Hypothalamus (tissue), 51 donors: ENCODE measurements around the gene STRA8.

ENCODE experiments used
- DNase-seq, 51 donors: peaks; one replicate each; lab custom pipeline; 2025; lab: John Stamatoyannopoulos, UW

The STRA8 gene, protein sequence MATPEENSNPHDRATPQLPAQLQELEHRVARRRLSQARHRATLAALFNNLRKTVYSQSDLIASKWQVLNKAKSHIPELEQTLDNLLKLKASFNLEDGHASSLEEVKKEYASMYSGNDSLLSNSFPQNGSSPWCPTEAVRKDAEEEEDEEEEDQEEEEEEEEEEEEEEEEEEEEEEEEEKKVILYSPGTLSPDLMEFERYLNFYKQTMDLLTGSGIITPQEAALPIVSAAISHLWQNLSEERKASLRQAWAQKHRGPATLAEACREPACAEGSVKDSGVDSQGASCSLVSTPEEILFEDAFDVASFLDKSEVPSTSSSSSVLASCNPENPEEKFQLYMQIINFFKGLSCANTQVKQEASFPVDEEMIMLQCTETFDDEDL

DNA sequence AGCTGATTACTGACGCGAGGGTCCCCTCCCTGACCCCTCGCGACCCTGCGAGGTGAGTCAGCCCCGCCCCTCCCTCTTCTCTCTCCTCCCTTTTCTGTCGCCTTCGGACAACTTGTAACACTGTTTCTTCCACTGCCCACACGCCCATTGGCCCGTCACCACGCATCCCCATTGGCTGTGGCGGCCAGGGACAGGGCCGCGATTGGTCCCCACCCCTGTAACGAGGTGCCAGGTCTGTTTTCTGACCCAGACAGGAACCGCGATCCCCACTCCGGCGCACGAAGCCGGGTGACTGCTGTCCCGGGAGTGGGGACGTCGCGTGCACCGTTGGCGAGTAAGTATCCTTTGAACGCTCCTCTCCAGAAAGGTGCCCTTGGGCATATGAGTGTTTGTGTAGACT lies at the start of gene STRA8:
STRA8 (plus strand) TSS at position 269 of the 400 bp plus-strand sequence. CDS start 6,687 bp downstream, outside the sequence.
- DNase-seq: no peak

DNA sequence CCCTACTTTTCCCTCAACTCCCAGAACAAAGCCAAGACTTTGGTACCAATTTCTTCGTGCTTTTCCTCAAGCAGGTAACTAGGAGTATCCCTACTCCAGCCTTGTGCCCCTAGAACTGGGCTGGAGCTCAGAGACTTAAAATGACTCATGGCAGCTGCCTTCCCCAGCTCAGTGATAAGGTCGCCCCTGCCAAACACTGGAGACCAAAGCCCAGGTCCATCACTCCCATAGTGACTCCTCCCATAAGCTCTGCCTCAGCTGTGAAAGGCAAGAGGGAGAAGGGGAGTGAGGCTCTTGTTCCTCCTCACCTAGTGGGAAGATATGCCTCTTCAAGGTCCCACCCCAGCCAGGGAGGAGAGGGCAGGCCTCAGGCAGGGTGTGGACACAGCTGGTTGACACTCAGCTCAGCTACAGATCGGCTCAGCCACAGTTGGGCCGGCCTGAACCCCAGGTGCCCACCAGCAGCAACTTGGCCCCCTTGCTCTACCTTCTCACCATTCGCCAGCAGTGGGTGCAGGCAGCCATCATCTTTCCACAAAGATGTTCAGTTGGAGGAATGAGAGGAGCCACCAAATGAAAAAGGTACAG lies 49.3 kb upstream of the STRA8 start:
- no peak for DNase-seq

DNA sequence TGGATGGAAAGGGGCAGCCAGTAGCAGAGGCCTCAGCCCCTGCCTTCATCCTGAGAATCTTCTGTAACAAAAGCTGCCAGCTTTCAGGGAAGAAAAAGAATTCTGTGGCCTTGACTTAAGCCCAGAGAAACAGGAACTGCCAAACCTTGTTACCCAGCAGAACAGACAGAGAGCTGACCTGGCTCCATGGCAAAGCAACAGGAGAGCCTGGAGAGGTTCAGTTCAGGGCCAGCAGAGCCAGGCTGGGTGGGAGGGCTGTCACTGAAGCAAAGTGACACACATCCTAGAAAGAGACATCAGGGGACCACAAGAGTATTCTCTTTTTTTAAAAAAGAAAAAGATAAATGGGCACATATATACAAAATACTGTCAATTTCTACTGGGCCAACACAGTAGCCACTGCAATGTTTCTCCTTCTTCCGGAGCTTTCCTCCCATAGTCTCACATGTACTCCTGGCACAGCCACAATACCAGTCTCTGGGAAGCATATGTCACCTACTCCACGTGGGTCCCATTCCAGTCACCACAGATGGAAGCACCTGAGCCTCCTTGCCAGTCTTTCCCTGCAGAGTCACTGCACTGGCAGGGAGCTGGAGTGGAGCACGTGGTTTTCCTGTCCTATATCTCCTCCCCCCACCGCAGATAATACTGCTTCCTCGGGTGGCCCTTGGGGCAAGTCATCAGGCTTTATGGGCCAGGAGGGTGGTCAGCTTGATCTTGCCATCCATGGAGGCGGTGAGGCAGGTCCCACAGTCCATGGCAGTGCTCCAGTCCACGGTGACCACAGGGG lies 48.0 kb upstream of the STRA8 start:
- no peak for DNase-seq

DNA sequence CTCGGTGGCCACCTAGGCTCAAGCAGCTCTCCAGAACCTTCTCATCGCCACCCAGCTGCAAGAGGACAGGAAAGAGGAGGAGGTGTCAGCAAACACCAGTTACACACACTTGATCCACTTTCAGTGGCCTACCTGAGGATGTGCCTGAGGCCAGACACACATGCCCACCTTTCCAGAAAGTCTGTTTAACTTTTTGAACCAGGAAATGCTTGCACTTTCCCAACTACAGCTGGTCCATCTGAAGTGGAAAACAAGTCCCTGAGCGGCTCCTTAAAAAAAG lies 47.4 kb upstream of the STRA8 start:
- no peak for DNase-seq

DNA sequence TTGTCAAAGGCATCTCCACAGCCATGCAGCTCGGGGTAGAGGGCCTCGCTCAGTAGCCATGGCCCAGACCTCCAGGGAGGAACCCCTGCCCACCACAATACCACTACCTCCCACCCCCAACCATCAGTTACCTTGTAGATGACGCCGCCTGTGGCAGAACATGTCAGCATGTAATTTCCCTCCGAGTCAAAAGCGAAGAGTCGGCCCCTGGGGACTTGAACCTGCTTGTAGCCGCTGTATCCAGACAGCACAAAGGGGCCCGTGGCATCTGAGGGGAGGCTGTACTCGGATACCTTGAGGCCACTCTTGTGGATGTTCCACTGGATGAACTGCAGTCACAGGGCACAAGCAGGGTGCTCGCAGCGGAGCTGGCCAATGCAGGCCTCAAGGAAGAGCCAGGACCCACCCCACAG lies 46.8 kb upstream of the STRA8 start:
- no peak for DNase-seq

DNA sequence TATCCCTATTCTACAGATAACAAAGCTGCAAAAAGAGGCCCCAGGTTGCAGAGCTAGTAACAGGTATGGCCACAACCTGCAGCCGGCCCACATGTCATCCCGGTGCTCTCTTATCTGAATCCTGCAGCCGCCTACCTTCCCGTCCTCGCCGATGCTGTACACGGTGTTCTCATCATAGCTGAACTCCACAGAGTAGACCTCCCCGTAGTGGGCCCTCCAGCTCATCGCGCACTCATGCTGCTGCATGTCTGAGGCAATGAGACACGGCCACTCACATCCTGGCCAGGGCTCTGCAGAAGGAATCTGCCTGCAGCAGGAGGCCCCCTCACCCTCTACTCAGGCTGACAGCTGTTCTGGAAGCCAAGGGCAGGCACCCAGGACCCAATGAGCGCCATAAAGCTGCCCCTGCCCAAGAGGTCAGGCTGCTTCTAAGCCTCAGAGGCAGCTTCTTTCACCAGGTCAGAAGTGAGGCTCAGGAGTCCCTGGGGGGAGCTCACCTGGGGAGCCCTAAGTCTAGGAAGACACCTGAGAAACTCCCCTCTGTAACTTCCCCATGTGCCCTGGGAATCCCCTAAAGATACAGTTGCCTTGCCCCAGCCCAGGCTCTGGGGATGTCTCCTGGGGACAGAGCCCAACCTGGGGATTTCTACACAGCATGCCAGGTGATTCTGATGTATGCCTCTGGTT lies 45.2 kb upstream of the STRA8 start:
- DNase-seq: no peak

DNA sequence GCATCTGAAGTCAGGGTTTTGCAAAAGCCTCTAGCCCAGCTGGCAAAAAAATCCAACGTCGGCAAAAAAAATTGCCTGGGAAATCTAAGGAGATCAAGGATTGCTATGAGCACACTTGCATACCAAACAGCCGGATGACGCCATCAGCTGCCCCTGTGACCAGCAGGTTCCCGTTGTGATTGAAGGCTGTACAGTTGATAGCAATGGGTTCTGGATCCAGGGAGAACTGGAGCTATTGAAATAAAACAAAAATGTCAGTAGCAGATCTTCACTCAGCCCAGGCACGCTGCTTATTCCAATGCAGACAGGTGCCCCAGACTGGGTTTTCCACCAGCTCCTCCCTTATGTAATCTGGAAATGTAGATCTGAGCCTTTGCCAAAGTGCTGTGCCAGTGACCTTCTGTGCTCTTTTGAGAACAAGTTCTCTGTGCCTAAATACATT lies 44.4 kb upstream of the STRA8 start:
- peak in 1 of 51 donors; percentile 56 for DNase-seq

DNA sequence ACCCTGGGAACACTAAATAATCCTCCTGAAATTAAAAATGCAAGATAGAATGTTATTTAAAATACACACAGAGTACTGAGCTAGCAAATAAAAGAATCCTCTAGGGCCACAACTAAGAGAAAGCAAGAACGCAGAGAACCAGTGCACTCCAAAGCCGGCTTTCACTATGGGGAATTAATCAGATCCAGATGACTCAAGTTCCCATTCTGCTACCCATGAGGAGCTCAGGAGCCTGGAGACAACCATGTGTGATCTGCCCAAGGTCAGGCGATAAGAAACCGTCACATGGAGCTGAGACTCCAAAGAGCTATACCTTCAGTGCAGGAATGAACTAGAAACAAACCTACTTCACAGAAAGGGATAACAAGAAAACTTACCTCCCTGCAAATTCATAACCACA lies 43.7 kb upstream of the STRA8 start:
- DNase-seq: peak in 1 of 51 donors; percentile 25

DNA sequence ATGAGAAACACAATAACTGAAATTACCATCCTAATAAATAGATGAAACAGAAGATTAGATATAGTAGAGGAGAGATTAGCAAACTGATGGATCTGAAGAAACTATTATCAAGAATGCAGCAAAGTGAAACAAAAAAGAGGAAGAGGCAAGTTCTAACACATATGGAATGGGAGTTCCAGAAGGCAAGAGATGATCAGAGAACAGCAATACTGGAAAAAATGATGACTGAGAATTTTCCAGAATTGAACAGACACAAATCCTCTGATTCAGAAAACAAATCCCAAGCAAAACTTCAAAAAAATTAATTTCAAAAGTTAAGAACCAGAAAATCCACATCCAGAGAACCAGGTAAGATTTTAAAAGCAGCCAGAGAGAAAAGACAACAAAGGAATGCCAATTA lies 42.9 kb upstream of the STRA8 start:
- DNase-seq: no peak

DNA sequence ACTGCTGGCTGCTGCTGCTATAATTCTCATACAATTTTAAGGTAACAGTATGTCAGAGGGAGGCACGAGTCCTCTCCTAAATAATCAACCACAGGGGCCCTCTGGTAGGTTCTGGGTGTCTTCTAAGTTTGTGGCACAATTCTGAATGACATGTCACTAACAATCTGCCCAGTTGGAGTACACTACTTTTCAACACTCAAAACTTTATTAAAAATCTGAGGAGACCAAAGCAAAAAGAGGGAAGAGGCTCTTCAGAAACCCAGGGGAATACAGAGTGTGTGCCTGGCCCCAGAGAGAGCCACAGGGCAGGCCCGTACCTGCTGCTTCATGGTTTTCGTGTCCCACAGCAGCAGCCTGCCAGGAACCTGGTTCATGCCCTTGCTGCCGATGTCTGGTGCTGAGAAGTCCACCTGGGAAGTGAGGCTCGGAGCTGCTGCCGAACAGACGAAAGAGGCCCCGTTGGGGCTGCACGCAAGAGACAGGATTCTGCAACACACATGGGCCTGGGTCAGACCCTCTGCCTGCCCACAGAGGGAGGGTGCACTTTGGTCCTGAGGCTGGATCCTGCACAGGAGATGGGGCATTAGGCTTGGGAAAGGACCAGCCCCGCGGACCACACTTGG lies 40.6 kb upstream of the STRA8 start:
- DNase-seq: no peak

DNA sequence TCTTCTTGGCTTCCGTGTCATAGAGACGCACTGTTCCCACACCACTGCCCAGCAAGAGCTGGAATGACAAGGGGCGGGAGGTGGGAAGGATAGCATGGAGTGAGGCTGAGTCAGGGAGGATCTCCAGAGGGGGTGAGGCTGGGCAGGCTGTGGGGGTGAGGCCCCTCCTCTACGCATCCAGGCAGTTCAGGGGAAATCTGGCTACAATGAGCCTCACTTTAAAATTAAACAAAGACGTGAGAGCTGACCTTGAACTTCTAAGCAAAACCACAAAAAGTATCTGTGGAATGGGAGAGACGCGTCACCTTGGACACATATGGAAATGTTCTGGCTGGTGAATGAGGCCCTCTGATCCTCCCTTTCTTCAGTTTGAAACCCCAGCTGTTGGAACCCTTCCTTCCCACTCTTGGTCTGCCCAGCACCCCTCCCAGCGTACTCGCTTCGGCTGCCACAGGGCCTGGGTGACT lies 40.0 kb upstream of the STRA8 start:
- DNase-seq: no peak

DNA sequence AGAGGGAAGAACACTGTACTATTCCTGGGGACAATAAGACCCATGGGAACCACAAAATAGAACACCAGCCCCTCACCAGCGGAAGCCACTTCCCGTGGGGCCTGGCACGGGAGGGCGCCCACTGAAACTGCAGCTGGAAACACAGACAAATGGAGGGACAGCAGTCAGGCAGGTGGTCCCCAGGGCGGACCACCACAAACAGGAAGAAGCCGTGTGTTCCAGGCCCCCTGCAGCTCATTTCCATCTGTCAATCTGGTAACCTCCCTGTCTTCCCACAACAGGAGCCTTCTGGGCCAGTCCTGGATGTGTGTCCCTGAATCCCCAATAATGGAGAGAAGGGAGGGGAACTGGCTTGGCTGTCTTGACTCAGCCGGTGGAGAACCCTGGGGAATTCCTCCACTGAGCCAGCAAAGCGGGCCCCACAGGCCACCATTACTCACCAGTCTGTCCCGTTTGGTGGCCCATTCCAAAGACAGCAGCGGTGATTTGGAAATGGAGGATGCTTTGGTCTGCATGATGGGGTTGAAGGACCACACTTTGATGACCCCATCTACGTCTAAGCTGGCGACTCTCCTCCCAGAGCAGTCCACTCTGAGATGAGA lies 39.0 kb upstream of the STRA8 start:
- DNase-seq: no peak

DNA sequence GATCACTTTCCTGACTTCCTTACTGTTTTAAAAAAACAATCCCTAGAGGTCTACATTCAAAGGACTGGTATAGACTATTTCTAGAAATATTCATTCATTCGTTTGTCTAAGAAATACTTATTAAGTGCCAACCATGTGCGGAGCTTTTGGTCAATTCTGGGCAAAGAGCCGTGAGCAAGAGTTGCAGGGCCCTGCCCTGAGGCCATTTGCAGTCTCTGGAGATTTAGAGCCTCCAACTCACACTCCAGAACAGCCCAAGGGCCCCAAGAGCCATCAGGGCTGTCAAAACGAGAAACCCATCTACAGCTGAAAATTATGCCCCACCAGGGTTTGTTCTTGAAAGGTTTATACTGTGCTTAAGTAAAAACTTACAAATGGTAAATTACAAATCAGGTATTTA lies 38.5 kb upstream of the STRA8 start:
- no peak for DNase-seq

DNA sequence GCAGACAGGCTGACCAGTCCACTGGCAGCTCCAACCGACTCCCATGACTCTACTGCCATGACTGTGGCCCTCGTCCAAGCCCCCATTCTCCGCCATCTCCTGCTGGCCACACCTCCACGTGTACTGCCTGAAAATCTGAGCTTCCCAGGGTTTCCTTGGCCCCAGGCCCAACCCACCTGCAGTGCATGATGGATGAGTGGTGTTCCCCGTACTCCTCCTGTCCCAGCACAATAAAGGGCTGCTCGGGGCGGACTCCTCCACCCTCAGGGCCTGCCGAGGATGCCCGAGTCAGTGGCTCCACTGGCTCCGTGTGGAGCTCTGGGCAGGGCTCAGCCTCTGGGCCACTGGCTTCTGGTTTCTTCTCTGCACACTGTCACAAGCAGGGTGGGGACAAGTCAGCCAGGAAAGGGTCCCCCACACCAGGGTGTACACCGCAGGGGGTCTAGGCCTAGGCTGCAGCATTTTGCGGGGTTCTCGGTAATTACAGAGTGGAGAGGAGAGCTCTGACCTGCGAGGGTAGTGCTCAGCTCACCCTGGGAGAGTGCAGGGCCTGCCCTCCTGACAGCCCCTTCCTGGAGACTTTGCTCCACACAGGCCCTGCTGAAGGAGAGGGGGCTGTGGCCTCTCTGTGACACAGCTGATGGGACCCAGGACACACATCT lies 37.5 kb upstream of the STRA8 start:
- DNase-seq: no peak

DNA sequence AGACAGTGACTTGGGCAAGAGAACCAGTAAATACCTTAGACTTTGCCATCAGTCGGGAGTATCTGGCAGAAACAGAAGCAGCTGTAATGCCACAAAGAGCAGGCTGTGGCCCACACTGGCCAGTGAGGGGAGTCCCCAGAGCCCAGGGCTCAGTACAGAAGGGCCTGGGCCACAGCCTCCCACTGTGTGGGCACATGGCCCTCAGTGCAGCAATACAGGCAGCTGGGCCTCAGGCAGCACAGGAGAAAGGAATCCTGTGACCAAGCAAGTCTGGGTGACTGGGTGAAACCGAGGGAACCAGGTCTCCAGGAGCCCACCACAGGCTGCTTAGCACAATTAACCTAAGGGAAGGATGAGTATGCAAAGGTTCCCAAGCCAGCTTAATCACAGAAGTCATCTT lies 36.3 kb upstream of the STRA8 start:
- DNase-seq: no peak

DNA sequence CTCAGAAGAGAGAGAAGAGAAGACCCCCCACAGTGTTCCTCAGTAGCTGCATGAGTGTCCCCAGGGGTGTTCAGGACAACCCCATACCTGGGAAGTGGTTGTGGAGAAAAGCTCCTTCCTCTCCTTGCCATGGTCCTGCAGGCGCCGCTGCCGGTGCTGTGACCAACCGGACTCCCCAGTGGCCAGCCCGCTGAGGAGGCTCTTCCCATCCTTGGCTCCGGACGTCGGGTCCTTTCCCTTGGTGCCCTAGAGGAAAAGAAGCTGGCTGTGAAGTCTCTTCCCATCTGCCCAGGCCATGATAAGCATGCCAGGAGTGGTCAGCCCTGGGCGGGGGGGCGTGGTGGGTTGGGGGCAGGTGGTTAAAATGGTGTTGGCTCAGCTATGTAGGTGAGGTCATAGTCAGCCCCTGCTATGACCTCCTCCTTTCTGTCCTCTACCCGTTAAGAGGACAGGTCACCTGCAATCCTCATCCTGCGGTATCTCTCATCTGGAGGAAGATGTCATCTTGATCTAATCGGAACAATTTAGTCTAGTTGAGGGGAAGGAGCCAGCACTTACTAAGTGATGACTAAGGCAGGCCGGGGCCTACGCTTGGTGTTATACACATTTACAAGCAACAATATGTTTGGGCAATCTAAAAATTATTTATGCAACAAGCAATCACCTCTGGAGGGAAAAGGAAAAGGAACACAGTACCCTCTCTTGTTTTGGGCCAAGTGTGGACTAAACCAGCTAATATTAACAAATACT lies 35.6 kb upstream of the STRA8 start:
- no peak for DNase-seq

DNA sequence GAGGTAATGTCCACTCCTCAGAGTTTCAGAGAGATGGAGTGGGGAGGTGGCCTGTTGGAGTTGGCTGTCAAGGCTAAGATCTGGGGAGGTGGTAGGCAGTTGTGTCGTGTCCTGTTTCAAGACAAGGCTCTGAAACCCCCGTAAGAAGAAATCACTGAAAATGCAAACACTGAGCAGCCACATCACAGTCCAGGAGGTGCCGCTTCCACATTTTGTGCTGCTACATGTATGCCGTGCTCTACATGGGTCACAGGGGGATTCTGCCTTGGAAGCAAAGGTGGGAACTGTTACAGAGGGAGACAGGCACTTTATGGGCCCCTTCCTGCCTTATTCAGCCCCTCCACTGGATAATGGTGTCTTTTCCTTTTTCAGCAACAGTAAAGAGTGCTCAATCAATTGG lies 34.2 kb upstream of the STRA8 start:
- DNase-seq: no peak

DNA sequence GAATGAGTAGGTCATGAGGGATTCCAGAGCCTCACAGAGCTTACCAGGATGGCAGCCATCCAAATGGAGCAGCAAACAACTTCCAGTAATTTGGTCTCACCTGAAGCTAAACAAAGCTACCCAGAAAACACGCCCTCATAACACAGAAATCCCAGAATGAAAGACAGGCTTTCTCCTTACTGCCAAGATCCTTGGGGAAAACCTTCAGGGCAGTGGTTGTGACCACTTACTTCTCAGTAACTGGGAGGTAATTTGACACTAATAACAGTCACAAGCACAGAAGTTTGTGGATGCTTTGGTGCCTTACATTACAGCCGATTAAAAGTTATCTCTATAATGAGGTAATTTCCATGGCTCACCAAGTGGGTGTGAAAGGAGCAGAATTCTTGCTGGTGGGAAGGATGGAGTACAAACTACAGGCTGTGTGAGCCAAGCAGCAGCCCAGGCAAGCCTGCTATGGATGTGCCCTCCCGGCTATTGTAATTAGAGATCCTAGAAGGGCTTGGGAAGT lies 32.8 kb upstream of the STRA8 start:
- DNase-seq: no peak

DNA sequence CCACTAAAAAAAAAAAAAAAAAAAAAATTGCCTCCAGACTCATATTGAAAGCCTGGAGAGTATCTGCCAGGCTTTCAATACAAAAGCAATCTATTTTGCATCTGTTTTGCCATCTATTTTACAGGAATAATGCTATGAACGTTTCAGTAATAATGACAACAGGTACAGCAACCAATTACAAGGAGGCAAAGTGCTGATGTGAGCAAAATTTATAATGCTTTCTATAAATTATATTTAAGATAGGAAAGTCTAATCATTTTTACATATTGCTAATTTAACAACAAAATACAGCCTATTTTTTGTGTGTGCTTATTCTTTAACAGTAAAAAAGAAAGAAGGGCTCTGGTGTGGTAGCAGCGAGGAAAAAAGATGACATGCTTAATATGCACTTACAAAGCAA lies 32.3 kb upstream of the STRA8 start:
- DNase-seq: no peak
